ENCODE data around the gene SLC32A1.

The SLC32A1 gene

GRCh38 chr20:38730167-38730988, 6.1 kb downstream of the SLC32A1 start:
- peak overlapping the region; percentile 79 for H3K27ac Mint-ChIP-seq
- H3K27me3 Mint-ChIP-seq (ENCODE audit: low read depth): peaks cover 99% of the 10 kb centered on the region
- H3K9me3 Mint-ChIP-seq: peaks cover 4% of the 10 kb centered on the region
- H3K4me3 Mint-ChIP-seq: peak overlapping the region; percentile 40
- peaks cover 38% of the 10 kb centered on the region for H3K4me1 Mint-ChIP-seq (ENCODE audit: low read depth)
- peaks cover 16% of the 10 kb centered on the region for H3K36me3 Mint-ChIP-seq (ENCODE audit: low read depth)

- H3K4me1 Mint-ChIP-seq (ENCODE audit: low read depth): peaks cover 32% of the 10 kb centered on the region
- peak overlapping the region; percentile 79 for H3K27ac Mint-ChIP-seq
- peak overlapping the region; percentile 50 for H3K4me3 Mint-ChIP-seq
- peaks cover 16% of the 10 kb centered on the region for H3K36me3 Mint-ChIP-seq (ENCODE audit: low read depth)
- H3K27me3 Mint-ChIP-seq (ENCODE audit: low read depth): peaks cover 99% of the 10 kb centered on the region
- H3K9me3 Mint-ChIP-seq: peaks cover 4% of the 10 kb centered on the region
Observed at GRCh38 chr20:38730989-38731737, 6.9 kb downstream of the SLC32A1 start.

GRCh38 chr20:38731738-38732113, 7.4 kb downstream of the SLC32A1 start:
- Mint-ChIP-seq H3K4me3 (peak overlapping the region; percentile 50), H3K27ac (no peak overlapping the region), H3K9me3 (peaks cover 4% of the 10 kb centered on the region), H3K4me1 (ENCODE audit: low read depth) (peaks cover 28% of the 10 kb centered on the region), H3K27me3 (ENCODE audit: low read depth) (peaks cover 100% of the 10 kb centered on the region), H3K36me3 (ENCODE audit: low read depth) (peaks cover 13% of the 10 kb centered on the region)

- H3K9me3 Mint-ChIP-seq: peaks cover 4% of the 10 kb centered on the region
- peaks cover 19% of the 10 kb centered on the region for H3K4me1 Mint-ChIP-seq (ENCODE audit: low read depth)
- peaks cover 7% of the 10 kb centered on the region for H3K36me3 Mint-ChIP-seq (ENCODE audit: low read depth)
- no peak overlapping the region for H3K27ac Mint-ChIP-seq
- no peak overlapping the region for H3K4me3 Mint-ChIP-seq
- peaks cover 92% of the 10 kb centered on the region for H3K27me3 Mint-ChIP-seq (ENCODE audit: low read depth)
Observed at GRCh38 chr20:38732981-38733380, 8.7 kb downstream of the SLC32A1 start.

GRCh38 chr20:38735172-38735571, 10.9 kb downstream of the SLC32A1 start:
- H3K27me3 Mint-ChIP-seq (ENCODE audit: low read depth): peaks cover 79% of the 10 kb centered on the region
- no peaks in the 10 kb centered on the region for H3K9me3 Mint-ChIP-seq
- no peak overlapping the region for H3K27ac Mint-ChIP-seq
- no peaks in the 10 kb centered on the region for H3K36me3 Mint-ChIP-seq (ENCODE audit: low read depth)
- H3K4me3 Mint-ChIP-seq: no peak overlapping the region
- H3K4me1 Mint-ChIP-seq (ENCODE audit: low read depth): peaks cover 9% of the 10 kb centered on the region

GRCh38 chr20:38737887-38738286, 13.6 kb downstream of the SLC32A1 start:
- Mint-ChIP-seq H3K4me3 (no peak overlapping the region), H3K4me1 (ENCODE audit: low read depth) (no peaks in the 10 kb centered on the region), H3K27me3 (ENCODE audit: low read depth) (peaks cover 78% of the 10 kb centered on the region), H3K9me3 (no peaks in the 10 kb centered on the region), H3K36me3 (ENCODE audit: low read depth) (no peaks in the 10 kb centered on the region), H3K27ac (no peak overlapping the region)

GRCh38 chr20:38745757-38746156, 21.5 kb downstream of the SLC32A1 start:
- Mint-ChIP-seq H3K36me3 (ENCODE audit: low read depth) (peaks cover 2% of the 10 kb centered on the region), H3K4me1 (ENCODE audit: low read depth) (peaks cover 16% of the 10 kb centered on the region), H3K27me3 (ENCODE audit: low read depth) (peaks cover 39% of the 10 kb centered on the region), H3K4me3 (no peak overlapping the region), H3K9me3 (no peaks in the 10 kb centered on the region), H3K27ac (no peak overlapping the region)

- peaks cover 22% of the 10 kb centered on the region for H3K27me3 Mint-ChIP-seq (ENCODE audit: low read depth)
- no peaks in the 10 kb centered on the region for H3K9me3 Mint-ChIP-seq
- peak overlapping the region; percentile 68 for H3K4me3 Mint-ChIP-seq
- H3K36me3 Mint-ChIP-seq (ENCODE audit: low read depth): peaks cover 7% of the 10 kb centered on the region
- peaks cover 19% of the 10 kb centered on the region for H3K4me1 Mint-ChIP-seq (ENCODE audit: low read depth)
- no peak overlapping the region for H3K27ac Mint-ChIP-seq
Observed at GRCh38 chr20:38747495-38748096, 23.3 kb downstream of the SLC32A1 start.

- Mint-ChIP-seq H3K4me1 (ENCODE audit: low read depth) (peaks cover 21% of the 10 kb centered on the region), H3K9me3 (no peaks in the 10 kb centered on the region), H3K4me3 (peak within 1 kb of the TSS; percentile 91), H3K27me3 (ENCODE audit: low read depth) (peaks cover 18% of the 10 kb centered on the region), H3K36me3 (ENCODE audit: low read depth) (peaks cover 11% of the 10 kb centered on the region), H3K27ac (peak within 1 kb of the TSS; percentile 92)
Observed at GRCh38 chr20:38748097-38748860, 24.0 kb downstream of the SLC32A1 start, which contains the start of gene ACTR5. TSS of gene ACTR5 (plus strand) at chr20:38748460. CDS start at chr20:38748479, 19 bp downstream.

GRCh38 chr20:38748861-38749149, 24.5 kb downstream of the SLC32A1 start:
- Mint-ChIP-seq H3K27ac (peak overlapping the region; percentile 84), H3K27me3 (ENCODE audit: low read depth) (peaks cover 14% of the 10 kb centered on the region), H3K9me3 (no peaks in the 10 kb centered on the region), H3K36me3 (ENCODE audit: low read depth) (peaks cover 11% of the 10 kb centered on the region), H3K4me3 (peak overlapping the region; percentile 90), H3K4me1 (ENCODE audit: low read depth) (peaks cover 21% of the 10 kb centered on the region)

- no peak overlapping the region for H3K4me3 Mint-ChIP-seq
- H3K27me3 Mint-ChIP-seq (ENCODE audit: low read depth): peaks cover 9% of the 10 kb centered on the region
- H3K27ac Mint-ChIP-seq: no peak overlapping the region
- no peaks in the 10 kb centered on the region for H3K9me3 Mint-ChIP-seq
- peaks cover 31% of the 10 kb centered on the region for H3K4me1 Mint-ChIP-seq (ENCODE audit: low read depth)
- peaks cover 23% of the 10 kb centered on the region for H3K36me3 Mint-ChIP-seq (ENCODE audit: low read depth)
Observed at GRCh38 chr20:38751360-38751976, 27.2 kb downstream of the SLC32A1 start.

- H3K27me3 Mint-ChIP-seq (ENCODE audit: low read depth): peaks cover 9% of the 10 kb centered on the region
- H3K27ac Mint-ChIP-seq: no peak overlapping the region
- H3K4me3 Mint-ChIP-seq: no peak overlapping the region
- H3K9me3 Mint-ChIP-seq: no peaks in the 10 kb centered on the region
- H3K4me1 Mint-ChIP-seq (ENCODE audit: low read depth): peaks cover 31% of the 10 kb centered on the region
- H3K36me3 Mint-ChIP-seq (ENCODE audit: low read depth): peaks cover 23% of the 10 kb centered on the region
Observed at GRCh38 chr20:38752029-38752428, 27.7 kb downstream of the SLC32A1 start.

GRCh38 chr20:38754924-38755323, 30.6 kb downstream of the SLC32A1 start:
- Mint-ChIP-seq H3K4me1 (ENCODE audit: low read depth) (peaks cover 15% of the 10 kb centered on the region), H3K4me3 (no peak overlapping the region), H3K36me3 (ENCODE audit: low read depth) (peaks cover 30% of the 10 kb centered on the region), H3K9me3 (no peaks in the 10 kb centered on the region), H3K27ac (no peak overlapping the region), H3K27me3 (ENCODE audit: low read depth) (no peaks in the 10 kb centered on the region)

Data from T-helper 1 cell treated with Interleukin-12 subunit alpha and Interleukin-12 subunit beta and Interleukin-4 antibody, amounts not matched to agents 30 μg/mL and 1 μg/mL, for 36 hours (primary cell).